ENCODE measurements around the gene TOR1AIP2.

DNA sequence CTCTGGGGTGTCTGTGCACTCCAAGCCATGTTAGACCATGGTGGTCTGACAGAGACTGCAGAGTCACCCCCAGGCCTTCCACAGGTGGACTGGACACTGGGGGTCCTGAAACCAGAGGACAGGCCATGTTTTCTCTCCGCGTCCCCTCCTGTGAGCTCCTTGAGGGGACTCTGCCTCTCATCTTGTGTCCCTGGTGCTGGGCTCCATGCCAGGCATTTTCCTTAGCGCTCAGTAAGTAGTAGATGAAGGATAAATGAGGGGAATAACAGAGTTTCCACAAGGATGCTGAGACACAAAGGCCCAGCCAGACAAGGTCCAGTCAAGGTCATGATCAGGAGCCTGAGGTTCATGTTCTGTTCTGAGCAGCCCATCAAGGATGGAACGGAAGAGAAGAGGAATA is 77.1 kb downstream of the TOR1AIP2 start:
- TF ChIP-seq, protein P1, sequence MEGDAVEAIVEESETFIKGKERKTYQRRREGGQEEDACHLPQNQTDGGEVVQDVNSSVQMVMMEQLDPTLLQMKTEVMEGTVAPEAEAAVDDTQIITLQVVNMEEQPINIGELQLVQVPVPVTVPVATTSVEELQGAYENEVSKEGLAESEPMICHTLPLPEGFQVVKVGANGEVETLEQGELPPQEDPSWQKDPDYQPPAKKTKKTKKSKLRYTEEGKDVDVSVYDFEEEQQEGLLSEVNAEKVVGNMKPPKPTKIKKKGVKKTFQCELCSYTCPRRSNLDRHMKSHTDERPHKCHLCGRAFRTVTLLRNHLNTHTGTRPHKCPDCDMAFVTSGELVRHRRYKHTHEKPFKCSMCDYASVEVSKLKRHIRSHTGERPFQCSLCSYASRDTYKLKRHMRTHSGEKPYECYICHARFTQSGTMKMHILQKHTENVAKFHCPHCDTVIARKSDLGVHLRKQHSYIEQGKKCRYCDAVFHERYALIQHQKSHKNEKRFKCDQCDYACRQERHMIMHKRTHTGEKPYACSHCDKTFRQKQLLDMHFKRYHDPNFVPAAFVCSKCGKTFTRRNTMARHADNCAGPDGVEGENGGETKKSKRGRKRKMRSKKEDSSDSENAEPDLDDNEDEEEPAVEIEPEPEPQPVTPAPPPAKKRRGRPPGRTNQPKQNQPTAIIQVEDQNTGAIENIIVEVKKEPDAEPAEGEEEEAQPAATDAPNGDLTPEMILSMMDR (IDR thresholded peaks at IDR 0.05): no peak
- TF ChIP-seq POLR2A (IDR thresholded peaks at IDR 0.05): no peak
